Activated CD8-positive, alpha-beta T cell treated with anti-CD3 and anti-CD28 coated beads for 36 hours (primary cell): ENCODE measurements around the gene MLLT1. TPM values are rescaled to one million over a fixed set of nuclear protein-coding genes. Genes with fewer than 3 reads are reported as not detected.
A peak's percentile ranks its signal among the peaks of the same experiment; 100 is the strongest.

ENCODE experiments used
- ATAC-seq: fragments of 200-7000 bp; cut with Tn5 transposase; one replicate; pipeline ENCODE4 v1.10.0; 2021; ENCODE audit warnings: mild to moderate bottlenecking, moderate library complexity
- CTCF ChIA-PET: fragments of 350-600 bp; sonication (Branson Sonifier 250); formaldehyde crosslinking; loops from one replicate; lab custom pipeline; 2021; ENCODE audit warnings: antibody characterized with exemption; lab: Charles Lee
- POLR2A ChIA-PET: fragments of 350-600 bp; sonication (Branson Sonifier 250); formaldehyde crosslinking; loops from one replicate; lab custom pipeline; 2021; ENCODE audit warnings: antibody characterized with exemption; lab: Charles Lee
- DNase-seq: peaks from one replicate; pipeline ENCODE4 v3.0.0-alpha.2; 2020
- H3K27ac Mint-ChIP-seq: one replicate; pipeline ENCODE4 v1.8.0; 2021; ENCODE audit warnings: mild to moderate bottlenecking, mixed read lengths
- H3K27me3 Mint-ChIP-seq: one replicate; pipeline ENCODE4 v1.8.0; 2021; ENCODE audit warnings: mixed read lengths
- H3K36me3 Mint-ChIP-seq: one replicate; pipeline ENCODE4 v1.8.0; 2021; ENCODE audit warnings: low read depth, mixed read lengths
- H3K4me1 Mint-ChIP-seq: one replicate; pipeline ENCODE4 v1.8.0; 2021; ENCODE audit warnings: low read depth, mixed read lengths
- H3K4me3 Mint-ChIP-seq: one replicate; pipeline ENCODE4 v1.8.0; 2021; ENCODE audit warnings: mild to moderate bottlenecking, moderate library complexity, mixed read lengths
- H3K9me3 Mint-ChIP-seq: one replicate; pipeline ENCODE4 v1.8.0; 2021; ENCODE audit warnings: mixed read lengths
- CTCF ChIP-seq: fragments of 200-600 bp; IDR thresholded peaks from one replicate; pipeline ENCODE4 v1.8.0; 2022; ENCODE audit warnings: antibody characterized with exemption, mild to moderate bottlenecking
- intact Hi-C: fragments of 100-400 bp; cut with micrococcal nuclease; formaldehyde crosslinking; loops from one replicate; pipeline ENCODE4 v1.10.0; 2022
- total RNA-seq, 2 experiments: library from RNA; stranded (reverse); gene quantifications; one replicate each; pipeline ENCODE4 v1.2.3, GENCODE V29; 2021

MLLT1 gene
- total RNA-seq, 2 experiments from 2014 or later, result 41.4 to 44.6 TPM

GRCh38 chr19:6239401-6239844 is 40.4 kb downstream of the MLLT1 start:
- DNase-seq, result peak; percentile 35
- ChIA-PET POLR2A (no interaction called here), CTCF (interaction anchor here (2.4 kb wide), 1 partner anchor 21 kb away, joined by 9 read pairs; no protein-coding TSS in a partner anchor)
- ATAC-seq, result no peak
- peak overlapping the region; percentile 55 for H3K27ac Mint-ChIP-seq
- no peak overlapping the region for H3K4me3 Mint-ChIP-seq
- no peaks in the 10 kb centered on the region for H3K27me3 Mint-ChIP-seq
- intact Hi-C loops, result no loop called here
- peaks cover 8% of the 10 kb centered on the region for H3K36me3 Mint-ChIP-seq
- peaks cover 47% of the 10 kb centered on the region for H3K4me1 Mint-ChIP-seq
- TF ChIP-seq CTCF, result no peak
- no peaks in the 10 kb centered on the region for H3K9me3 Mint-ChIP-seq

- no peak for TF ChIP-seq CTCF
- Mint-ChIP-seq H3K4me3 (no peak overlapping the region), H3K27ac (peak overlapping the region; percentile 49), H3K36me3 (peaks cover 6% of the 10 kb centered on the region), H3K4me1 (peaks cover 45% of the 10 kb centered on the region), H3K9me3 (no peaks in the 10 kb centered on the region), H3K27me3 (no peaks in the 10 kb centered on the region)
- no peak for ATAC-seq
- intact Hi-C loops, result no loop called here
- CTCF ChIA-PET, result interaction anchor here (1.2 to 2.4 kb wide), 2 partner anchors 20 to 61 kb away, joined by 4 to 9 read pairs; no protein-coding TSS in a partner anchor
- no peak for DNase-seq
- POLR2A ChIA-PET, result interaction anchor here (1.1 kb wide), 1 partner anchor 134 kb away, joined by 3 read pairs; no protein-coding TSS in a partner anchor
Observed at GRCh38 chr19:6238643-6239281, 41.0 kb downstream of the MLLT1 start.

- DNase-seq (peak; percentile 28), ATAC-seq (peak; percentile 51)
- intact Hi-C loops, result no loop called here
- POLR2A ChIA-PET, result interaction anchor here (1.1 kb wide), 1 partner anchor 133 kb away, joined by 3 read pairs; no protein-coding TSS in a partner anchor
- H3K36me3 Mint-ChIP-seq, result peaks cover 3% of the 10 kb centered on the region
- H3K4me3 Mint-ChIP-seq, result no peak overlapping the region
- no peak for TF ChIP-seq CTCF
- no peaks in the 10 kb centered on the region for H3K9me3 Mint-ChIP-seq
- CTCF ChIA-PET, result interaction anchor here (1.2 to 2.4 kb wide), 2 partner anchors 20 to 61 kb away, joined by 4 to 9 read pairs; no protein-coding TSS in a partner anchor
- peaks cover 41% of the 10 kb centered on the region for H3K4me1 Mint-ChIP-seq
- peak overlapping the region; percentile 71 for H3K27ac Mint-ChIP-seq
- no peaks in the 10 kb centered on the region for H3K27me3 Mint-ChIP-seq
Observed at GRCh38 chr19:6238256-6238642, 41.5 kb downstream of the MLLT1 start.

GRCh38 chr19:6236310-6237291 is 43.2 kb downstream of the MLLT1 start:
- H3K9me3 Mint-ChIP-seq, result no peaks in the 10 kb centered on the region
- TF ChIP-seq CTCF, result no peak
- H3K4me3 Mint-ChIP-seq, result no peak overlapping the region
- ATAC-seq (no peak), DNase-seq (no peak)
- intact Hi-C loops, result no loop called here
- H3K4me1 Mint-ChIP-seq, result peaks cover 42% of the 10 kb centered on the region
- H3K27ac Mint-ChIP-seq, result no peak overlapping the region
- ChIA-PET POLR2A (no interaction called here), CTCF (interaction anchor here (2.4 kb wide), 1 partner anchor 18 kb away, joined by 9 read pairs; no protein-coding TSS in a partner anchor)
- H3K27me3 Mint-ChIP-seq, result no peaks in the 10 kb centered on the region
- peaks cover 2% of the 10 kb centered on the region for H3K36me3 Mint-ChIP-seq
